Endothelial cell (in vitro differentiated cells): ENCODE results near the gene MC3R. TPM values are rescaled to one million over a fixed set of nuclear protein-coding genes. Genes with fewer than 3 reads are reported as not detected.
"Not testable (repeated sequence)": the region's sequence is repeated elsewhere in the genome, so short reads cannot be mapped to it uniquely, and the experiment has no call there.

Experiments
- DNase-seq: peaks from one replicate; pipeline ENCODE4 v3.0.0; 2021; ENCODE audit warnings: low spot score
- H3K27ac Mint-ChIP-seq: one replicate; pipeline ENCODE4 v1.8.0; 2021; ENCODE audit warnings: mixed read lengths, inconsistent platforms; ENCODE audit not compliant: unreplicated experiment
- H3K27me3 Mint-ChIP-seq: one replicate; pipeline ENCODE4 v1.8.0; 2021; ENCODE audit warnings: mild to moderate bottlenecking, moderate library complexity, mixed read lengths, inconsistent platforms; ENCODE audit not compliant: unreplicated experiment
- H3K36me3 Mint-ChIP-seq: one replicate; pipeline ENCODE4 v1.8.0; 2021; ENCODE audit warnings: mild to moderate bottlenecking, low read depth, mixed read lengths, inconsistent platforms; ENCODE audit not compliant: unreplicated experiment
- H3K4me1 Mint-ChIP-seq: one replicate; pipeline ENCODE4 v1.8.0; 2021; ENCODE audit warnings: mild to moderate bottlenecking, mixed read lengths, inconsistent platforms; ENCODE audit not compliant: unreplicated experiment
- H3K4me3 Mint-ChIP-seq: one replicate; pipeline ENCODE4 v1.8.0; 2021; ENCODE audit warnings: mild to moderate bottlenecking, mixed read lengths, inconsistent platforms; ENCODE audit not compliant: unreplicated experiment
- H3K9me3 Mint-ChIP-seq: one replicate; pipeline ENCODE4 v1.8.0; 2021; ENCODE audit warnings: mixed read lengths, inconsistent platforms; ENCODE audit not compliant: unreplicated experiment
- CTCF ChIP-seq: fragments of 200-600 bp; sonication (generic); IDR thresholded peaks from one replicate; pipeline ENCODE4 v1.5.0; 2021; ENCODE audit warnings: antibody characterized with exemption; ENCODE audit not compliant: unreplicated experiment
- total RNA-seq: library from RNA; stranded (reverse); fragmentation: NEBNext Ultra II Directional; extraction: Animal tissue kit (Norgen Biotek cat#: 25700); gene quantifications from one replicate; pipeline ENCODE4 v1.2.1, GENCODE V29; 2021; ENCODE audit not compliant: unreplicated experiment

MC3R gene
- total RNA-seq, 1 donor from 2014 or later, result not detected

DNA sequence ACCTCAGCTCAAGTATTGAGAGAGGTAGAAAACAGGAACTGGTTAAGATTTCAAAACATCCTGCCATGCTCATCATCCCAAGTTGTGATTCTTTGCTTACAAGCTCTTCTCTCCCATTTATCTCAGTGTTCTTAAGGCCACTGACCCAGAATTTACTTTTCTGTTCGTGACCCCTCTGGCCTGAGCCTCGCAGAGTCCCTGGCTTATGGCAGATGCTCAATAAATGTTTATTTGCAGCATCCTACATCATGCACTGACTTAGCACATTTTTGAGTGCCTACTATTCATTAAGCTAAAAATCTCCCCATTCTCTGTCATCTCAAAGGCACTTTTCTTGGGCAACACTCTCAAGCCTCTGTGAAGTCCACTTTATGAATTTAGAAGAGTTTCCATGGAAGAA lies 33.4 kb upstream of the MC3R start:
- Mint-ChIP-seq H3K27me3 (peaks cover 7% of the 10 kb centered on the region), H3K27ac (no peak overlapping the region), H3K36me3 (peaks cover 22% of the 10 kb centered on the region), H3K9me3 (peaks cover 48% of the 10 kb centered on the region), H3K4me3 (no peak overlapping the region), H3K4me1 (no peaks in the 10 kb centered on the region)
- DNase-seq, result no peak
- TF ChIP-seq CTCF, result no peak

- Mint-ChIP-seq H3K27me3 (peaks cover 7% of the 10 kb centered on the region), H3K27ac (no peak overlapping the region), H3K4me1 (no peaks in the 10 kb centered on the region), H3K4me3 (no peak overlapping the region), H3K36me3 (peaks cover 17% of the 10 kb centered on the region), H3K9me3 (peaks cover 55% of the 10 kb centered on the region)
- DNase-seq, result no peak
- no peak for TF ChIP-seq CTCF
These were observed 30.7 kb upstream of the MC3R start for GRCh38 chr20:56217829-56218228.

GRCh38 chr20:56221186-56221585 lies 27.3 kb upstream of the MC3R start:
- H3K27me3 Mint-ChIP-seq, H3K36me3 Mint-ChIP-seq, H3K4me3 Mint-ChIP-seq, H3K27ac Mint-ChIP-seq, H3K4me1 Mint-ChIP-seq, DNase-seq: not testable (repeated sequence)
- H3K9me3 Mint-ChIP-seq, result peaks cover 50% of the 10 kb centered on the region

DNA sequence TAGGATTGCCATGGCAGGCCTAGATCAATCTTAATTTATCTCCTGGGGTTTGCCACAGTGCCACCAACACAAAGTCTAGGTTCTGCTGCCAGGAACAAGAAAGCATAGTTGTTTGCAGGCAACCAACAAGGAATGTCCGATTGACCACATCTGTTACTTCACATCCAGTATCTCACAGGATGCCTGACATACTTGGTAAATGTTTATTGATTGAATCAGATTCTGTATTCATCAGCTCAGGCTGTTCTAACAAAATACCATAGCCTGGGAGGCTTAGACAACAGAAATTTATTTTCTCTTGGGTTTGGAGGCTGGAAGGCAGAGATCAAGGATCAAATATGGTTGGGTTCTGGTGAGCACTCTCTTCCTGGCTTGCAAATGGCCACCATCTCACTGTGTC lies 26.3 kb upstream of the MC3R start:
- Mint-ChIP-seq H3K4me3 (no peak overlapping the region), H3K27ac (no peak overlapping the region), H3K4me1 (no peaks in the 10 kb centered on the region), H3K9me3 (peaks cover 51% of the 10 kb centered on the region), H3K27me3 (peaks cover 7% of the 10 kb centered on the region), H3K36me3 (peaks cover 8% of the 10 kb centered on the region)
- DNase-seq, result no peak
- no peak for TF ChIP-seq CTCF

- Mint-ChIP-seq H3K9me3 (peaks cover 53% of the 10 kb centered on the region), H3K4me1 (no peaks in the 10 kb centered on the region), H3K27me3 (peaks cover 8% of the 10 kb centered on the region), H3K27ac (no peak overlapping the region), H3K36me3 (peaks cover 8% of the 10 kb centered on the region), H3K4me3 (no peak overlapping the region)
- DNase-seq, result no peak
- TF ChIP-seq CTCF, result no peak
These were observed 25.6 kb upstream of the MC3R start for GRCh38 chr20:56222945-56223344.

GRCh38 chr20:56223352-56223751 lies 25.2 kb upstream of the MC3R start:
- H3K27me3 Mint-ChIP-seq, result peaks cover 10% of the 10 kb centered on the region
- no peak for TF ChIP-seq CTCF
- peaks cover 8% of the 10 kb centered on the region for H3K36me3 Mint-ChIP-seq
- no peak for DNase-seq
- H3K27ac Mint-ChIP-seq, result no peak overlapping the region
- no peak overlapping the region for H3K4me3 Mint-ChIP-seq
- H3K4me1 Mint-ChIP-seq, result no peaks in the 10 kb centered on the region
- H3K9me3 Mint-ChIP-seq, result peaks cover 56% of the 10 kb centered on the region
